A549 treated with AZD9567 at 1 μM for 4 hours (cell line): ENCODE data around the gene NPIPB13. TPM values are rescaled to one million over a fixed set of nuclear protein-coding genes. Genes with fewer than 3 reads are reported as not detected.

Experiments
- total RNA-seq: library from RNA; stranded (reverse); fragments of 200-300 nt; extraction: Qiagen RNA extraction; gene quantifications from 5 replicates; pipeline ENCODE4 v1.2.3, GENCODE V29; 2022; ENCODE audit not compliant: insufficient read depth

The NPIPB13 gene
- total RNA-seq = 2.7 to 3.0 TPM (median 2.8 TPM) in 4 of 5 replicates, not detected in the other

GRCh38 chr16:30248379-30248778 lies at the start of gene NPIPB13:
NPIPB13 (minus strand) TSS chr16:30248479; CDS start chr16:30245573, 2,906 bp downstream.

DNA sequence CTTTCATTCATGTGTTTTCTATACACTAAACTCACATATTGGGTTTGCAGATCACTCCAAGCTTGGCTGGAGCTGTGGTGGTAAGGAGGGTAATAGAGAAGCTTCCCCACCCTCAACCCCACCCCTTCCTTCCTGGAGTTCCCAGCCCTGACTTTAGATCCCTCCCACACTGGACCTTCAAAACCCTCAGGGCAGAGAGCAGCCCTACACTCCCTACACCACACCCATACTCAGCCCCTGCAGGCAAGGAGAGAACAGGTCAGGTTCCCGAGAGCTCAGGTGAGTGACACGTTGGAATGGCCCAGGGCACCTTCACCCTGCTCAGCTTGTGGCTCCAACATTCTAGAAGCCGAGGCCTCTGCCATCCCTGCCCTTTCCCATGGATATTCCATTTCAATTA lies 49.2 kb downstream of the NPIPB13 start, which contains the start of gene SULT1A3:
Gene SULT1A3 (plus strand): TSS at position 207 of the 400 bp plus-strand sequence. CDS start 1,474 bp downstream, outside the sequence.

Other genes with a start within 250 kb of the NPIPB13 start
- 1.8 to 2.3 TPM (median 2.2 TPM) in 4 of 5 replicates, not detected in the other for gene DOC2A, start 237.5 kb downstream of the NPIPB13 start, total RNA-seq
- gene C16orf92, start 225.3 kb downstream of the NPIPB13 start, total RNA-seq = not detected in 5 replicates
- 0.25 to 0.43 TPM (median 0.38 TPM) in 4 of 5 replicates, not detected in the other for gene TLCD3B, start 217.2 kb downstream of the NPIPB13 start, total RNA-seq
- gene ALDOA, start 182.7 kb downstream of the NPIPB13 start, total RNA-seq = 1,612 to 1,913 TPM (median 1,799 TPM) in 5 replicates
- gene PPP4C, start 172.5 kb downstream of the NPIPB13 start, total RNA-seq = 138 to 146 TPM (median 142 TPM) in 5 replicates
- gene TBX6, start 156.6 kb downstream of the NPIPB13 start, total RNA-seq = 0.12 to 0.32 TPM (median 0.22 TPM) in 4 of 5 replicates, not detected in the other
- gene YPEL3, start 152.3 kb downstream of the NPIPB13 start, total RNA-seq = 6.1 to 8.0 TPM (median 7.7 TPM) in 5 replicates
- 1.3 to 1.7 TPM (median 1.6 TPM) in 4 of 5 replicates, not detected in the other for gene GDPD3, start 134.9 kb downstream of the NPIPB13 start, total RNA-seq
- gene MAPK3, start 125.3 kb downstream of the NPIPB13 start, total RNA-seq = 26.5 to 32.3 TPM (median 32.1 TPM) in 5 replicates
- 2.6 to 4.6 TPM (median 3.1 TPM) in 5 replicates for gene CORO1A, start 64.9 kb downstream of the NPIPB13 start, total RNA-seq
- 104 to 219 TPM (median 200 TPM) in 5 replicates for gene BOLA2B, start 54.8 kb downstream of the NPIPB13 start, total RNA-seq
- gene SLX1A, start 54.6 kb downstream of the NPIPB13 start, total RNA-seq = 7.2 to 29.2 TPM (median 20.1 TPM) in 5 replicates
- 5.6 to 28.8 TPM (median 7.8 TPM) in 5 replicates for gene SULT1A3, start 49.2 kb downstream of the NPIPB13 start, total RNA-seq
- 63.2 to 69.6 TPM (median 67.9 TPM) in 5 replicates for gene CD2BP2, start 106.8 kb upstream of the NPIPB13 start, total RNA-seq
- gene TBC1D10B, start 122.0 kb upstream of the NPIPB13 start, total RNA-seq = 20.4 to 31.0 TPM (median 30.3 TPM) in 5 replicates
- gene MYL11, start 126.3 kb upstream of the NPIPB13 start, total RNA-seq = 0.14 to 0.69 TPM (median 0.57 TPM) in 3 of 5 replicates, not detected in the others
- 2.0 to 2.3 TPM (median 2.1 TPM) in 4 of 5 replicates, not detected in the other for gene SEPTIN1, start 134.1 kb upstream of the NPIPB13 start, total RNA-seq
- 13.4 to 15.0 TPM (median 14.1 TPM) in 5 replicates for gene ZNF48, start 146.9 kb upstream of the NPIPB13 start, total RNA-seq
- gene ZNF771, start 159.1 kb upstream of the NPIPB13 start, total RNA-seq = 1.4 to 6.2 TPM (median 5.9 TPM) in 5 replicates
- gene DCTPP1, start 181.6 kb upstream of the NPIPB13 start, total RNA-seq = 103 to 132 TPM (median 123 TPM) in 5 replicates
- 47.7 to 51.4 TPM (median 49.2 TPM) in 5 replicates for gene SEPHS2, start 197.4 kb upstream of the NPIPB13 start, total RNA-seq
- gene ITGAL, start 224.3 kb upstream of the NPIPB13 start, total RNA-seq = 0.03 to 0.23 TPM (median 0.11 TPM) in 4 of 5 replicates, not detected in the other